HG03064 (cell line): ENCODE measurements around the gene PTX4.
"Not testable (repeated sequence)": the region's sequence is repeated elsewhere in the genome, so short reads cannot be mapped to it uniquely, and the experiment has no call there.

Experiments
- ATAC-seq: cut with Tn5 transposase; IDR thresholded peaks from one replicate; pipeline ENCODE4 v1.9.1; 2021; ENCODE audit warnings: low read depth; ENCODE audit not compliant: unreplicated experiment

The PTX4 gene

GRCh38 chr16:1446296-1447080, 42.3 kb downstream of the PTX4 start:
- ATAC-seq, result no peak

- ATAC-seq, result no peak
Observed at GRCh38 chr16:1445518-1446203, 43.1 kb downstream of the PTX4 start.

DNA sequence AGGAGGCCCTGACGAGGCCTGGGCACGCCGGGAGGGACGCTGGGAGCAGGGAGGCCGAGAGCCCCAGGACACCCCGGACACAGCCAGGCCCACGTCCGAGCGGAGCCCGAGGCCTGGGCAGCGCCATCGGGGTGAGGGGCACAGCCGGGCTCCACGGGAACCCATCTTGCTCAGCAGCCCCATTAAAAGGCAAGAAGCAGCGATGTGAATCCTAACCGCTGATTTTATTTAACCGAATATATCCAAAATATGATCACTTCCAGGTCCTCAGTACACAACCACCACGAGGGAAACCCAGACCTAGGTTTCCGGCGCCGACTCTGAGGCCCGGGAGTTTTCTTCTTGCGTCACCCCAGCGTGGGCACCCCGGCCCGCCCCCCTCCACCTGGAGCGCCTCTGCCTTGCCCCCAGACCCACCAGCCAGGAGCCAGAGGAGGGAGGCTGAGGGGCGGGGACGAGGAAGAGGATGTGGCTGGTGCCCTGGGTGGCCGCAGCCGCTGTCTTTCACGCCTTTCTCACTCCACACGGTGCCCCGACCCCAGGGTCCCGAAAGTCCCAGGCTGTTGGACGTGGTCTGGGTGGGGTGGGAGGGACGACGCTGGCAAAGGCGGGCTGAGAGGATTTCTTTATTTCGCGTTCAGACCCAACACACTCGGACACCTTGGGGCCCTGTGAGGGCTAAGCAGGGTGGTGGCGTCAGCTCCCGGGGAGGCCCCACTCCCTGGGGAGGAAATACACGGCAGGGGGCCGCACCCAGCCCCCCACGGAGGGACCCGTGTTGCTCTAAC, 43.8 kb downstream of the PTX4 start:
- no peak for ATAC-seq

- no peak for ATAC-seq
Observed at GRCh38 chr16:1443980-1444729, 44.6 kb downstream of the PTX4 start, which contains the start of gene CCDC154. CCDC154 (minus strand) TSS chr16:1444556; CDS start chr16:1444322, 234 bp downstream.

- ATAC-seq, result no peak
Observed at GRCh38 chr16:1443403-1443973, 45.3 kb downstream of the PTX4 start.

- no peak for ATAC-seq
Observed at GRCh38 chr16:1442697-1443096, 46.0 kb downstream of the PTX4 start.

DNA sequence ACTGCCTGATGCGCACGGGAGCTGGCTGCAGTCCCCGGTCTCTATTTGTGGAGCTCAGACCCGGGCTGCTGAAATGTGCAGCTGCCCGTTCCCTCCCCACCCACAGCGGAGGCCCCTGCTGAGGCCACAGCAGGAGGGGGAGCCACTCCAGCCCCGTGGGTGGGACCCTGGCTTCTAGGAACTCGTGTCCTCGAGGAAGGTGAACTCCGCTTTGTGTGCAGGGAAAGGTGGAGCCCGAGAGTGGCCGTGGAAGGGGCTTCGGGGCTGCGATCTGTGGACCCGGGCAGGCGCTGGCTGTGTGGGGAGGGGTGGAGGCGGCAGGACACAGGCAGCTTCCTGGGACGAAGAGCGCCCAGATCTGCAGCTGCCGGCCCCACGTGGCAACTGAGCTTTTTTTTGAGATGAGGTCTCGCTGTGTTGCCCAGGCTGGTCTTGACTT, 47.3 kb downstream of the PTX4 start:
- ATAC-seq, result no peak

DNA sequence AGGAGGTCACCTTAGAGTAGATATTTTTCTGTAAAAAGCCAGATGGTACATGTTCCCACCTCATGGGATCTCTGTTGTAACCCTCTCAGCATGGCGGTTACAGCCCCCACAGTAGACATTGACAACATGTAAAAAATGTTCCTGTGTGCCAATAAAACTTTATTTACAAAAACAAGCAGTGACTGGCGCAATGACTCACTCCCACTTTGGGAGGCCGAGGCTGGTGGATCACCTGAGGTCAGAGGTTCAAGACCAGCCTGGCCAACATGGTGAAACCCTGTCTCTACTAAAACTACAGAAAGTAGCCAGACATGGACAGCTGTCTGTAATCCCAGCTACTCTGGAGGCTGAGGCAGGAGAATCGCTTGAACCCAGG, 49.1 kb downstream of the PTX4 start:
- not testable (repeated sequence) for ATAC-seq

DNA sequence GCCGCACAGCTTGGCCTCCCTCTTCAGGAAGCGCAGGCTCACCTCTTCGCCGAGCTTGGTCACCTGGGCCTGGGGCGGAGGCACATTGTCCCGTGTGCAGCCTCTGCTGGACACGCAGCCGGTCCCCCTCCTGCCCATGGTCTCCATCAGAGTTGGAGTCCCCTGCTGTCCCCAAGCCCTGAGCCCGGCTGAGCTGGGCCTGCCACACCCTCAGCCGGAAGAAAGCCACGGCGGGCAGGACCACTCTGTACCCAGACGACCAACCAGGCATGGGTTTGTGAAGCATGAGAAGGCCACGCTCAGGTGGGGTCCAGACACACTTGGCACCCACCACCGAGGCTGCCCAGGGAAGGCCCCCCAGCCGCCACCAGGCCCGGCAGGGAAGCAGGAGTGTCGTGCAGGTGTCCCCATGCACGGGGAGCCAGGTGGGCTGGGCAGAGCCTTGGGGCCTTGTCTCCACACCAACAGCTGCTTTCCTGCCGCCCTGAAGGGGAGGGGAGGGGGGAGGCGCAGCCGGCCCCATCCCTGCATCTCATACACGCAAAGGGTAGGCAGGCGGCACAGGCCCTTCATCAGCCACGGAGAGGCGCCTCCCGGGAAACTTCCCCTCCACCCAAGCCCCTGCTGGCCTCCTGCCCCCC, 49.6 kb downstream of the PTX4 start:
- no peak for ATAC-seq

- no peak for ATAC-seq
Observed at GRCh38 chr16:1438229-1439057, 50.3 kb downstream of the PTX4 start.

GRCh38 chr16:1437606-1438005, 51.1 kb downstream of the PTX4 start:
- no peak for ATAC-seq

DNA sequence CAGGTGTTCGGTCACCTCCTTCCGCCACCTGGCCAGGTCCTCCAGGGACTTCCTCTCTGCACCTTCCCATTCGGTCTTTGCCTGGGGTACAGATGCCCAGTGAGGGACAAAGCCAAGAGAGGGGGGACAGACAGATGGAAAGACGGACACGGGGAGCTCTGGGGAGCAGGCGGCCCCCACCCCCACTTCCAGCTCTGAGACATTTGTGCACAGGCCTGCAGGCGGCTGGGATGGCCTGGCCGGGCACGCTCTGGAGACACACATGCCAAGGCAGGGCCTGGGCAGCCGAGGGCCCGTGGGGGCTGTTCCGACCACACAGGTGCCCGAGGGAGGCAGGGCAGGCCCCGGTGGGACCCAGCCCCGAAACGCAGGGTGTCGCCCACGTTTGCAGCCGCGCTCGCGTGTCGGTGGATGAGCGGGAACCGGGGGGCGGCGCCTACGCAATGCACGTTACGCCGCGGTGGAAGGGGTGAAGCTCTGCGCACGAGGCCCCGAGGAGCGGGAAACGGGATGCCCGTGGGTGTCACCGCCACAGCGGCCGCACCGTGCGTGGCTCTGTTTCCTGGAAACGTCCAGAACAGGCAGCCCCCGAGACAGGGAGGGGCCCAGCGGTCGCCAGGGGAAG, 51.9 kb downstream of the PTX4 start:
- no peak for ATAC-seq

GRCh38 chr16:1435921-1436697, 52.6 kb downstream of the PTX4 start:
- ATAC-seq, result no peak
